ENCODE data around the gene AQP12A.

DNA sequence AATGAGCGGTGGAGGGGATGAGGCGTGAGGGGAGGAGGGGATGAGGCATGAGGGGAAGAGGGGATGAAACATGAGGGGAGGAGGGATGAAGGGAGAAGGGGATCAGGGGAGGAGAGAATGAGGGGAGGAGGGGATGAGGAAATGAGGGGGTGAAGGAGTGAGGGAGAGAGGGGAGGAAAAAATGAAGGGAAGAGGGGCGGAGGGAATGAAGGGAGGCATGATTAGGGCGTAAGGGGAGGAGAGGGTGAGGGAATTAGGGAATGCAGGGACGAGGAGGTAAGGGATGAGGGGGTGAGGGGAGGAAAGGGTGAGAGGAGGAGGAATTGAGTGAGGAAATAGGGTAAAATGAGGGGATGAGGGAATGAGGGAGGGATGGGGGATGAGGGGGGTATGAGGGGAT, 40.5 kb downstream of the AQP12A start:
- TF ChIP-seq POLR2A (IDR thresholded peaks at IDR 0.05; ENCODE audit: low read length) (no peak), GATA1 (IDR thresholded peaks at IDR 0.05; ENCODE audit: low read depth, low read length) (no peak)
